ENCODE data around the gene ALDOA.

GRCh38 chr16:30063893-30064728 is 1.4 kb upstream of the ALDOA start:
- TF ChIP-seq CTCF (IDR thresholded peaks at IDR 0.05): peak in 4 of 6 experiments; percentile 14 to 48 (median 30)
- peak in 1 of 2 donors; percentile 85 for TF ChIP-seq POLR2A (IDR thresholded peaks at IDR 0.05)

All from thyroid gland (tissue), 4 donors.